ENCODE data around the gene RRAGC. TPM values are rescaled to one million over a fixed set of nuclear protein-coding genes. Genes with fewer than 3 reads are reported as not detected.

Gene RRAGC
- total and polyA plus RNA-seq, 2 donors (not counting 3 experiments of a cell fraction or from before 2014, with no cell fraction given): 24.1 to 40.1 TPM

DNA sequence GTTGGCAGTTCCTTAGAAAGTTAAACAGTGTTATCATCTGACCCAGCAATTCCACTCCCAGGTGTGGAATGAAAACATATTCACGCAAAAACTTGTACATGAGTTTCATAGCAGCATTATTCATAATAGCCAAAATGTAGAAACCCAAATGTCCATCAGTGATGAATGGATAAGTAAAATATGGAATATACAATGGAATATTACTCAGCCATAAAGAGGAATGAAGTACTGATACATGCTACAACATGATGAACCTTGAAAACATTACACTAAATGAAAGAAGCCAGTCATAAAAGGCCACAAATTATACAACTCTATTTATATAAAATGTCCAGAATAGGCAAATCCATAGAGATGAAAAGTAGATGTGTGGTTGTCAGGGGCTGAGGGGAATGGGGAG, 53.5 kb downstream of the RRAGC start:
- no peak overlapping the region for H3K4me3 ChIP-seq (replicated peaks in 1 of 3; ENCODE audit: insufficient read depth in 1 of 3, low read depth in 1 of 3, low read length in 3 of 3)
- no peak overlapping the region for H2AFZ ChIP-seq (ENCODE audit: low read depth, low read length)
- BruUV-seq (replicated peaks): no TSS peak
- DNase-seq (ENCODE audit: low read depth, low spot score) (no peak), FAIRE-seq (no peak)
- no peaks in the 10 kb centered on the region for H3K36me3 ChIP-seq (ENCODE audit: control insufficient read depth in 2 of 2, extremely low read depth in 1 of 2, insufficient read depth in 2 of 2, low read length in 2 of 2)
- peaks cover 16 to 28% of the 10 kb centered on the region in 2 experiments for H3K27me3 ChIP-seq (ENCODE audit: control insufficient read depth in 2 of 2, insufficient read depth in 2 of 2, low read length in 2 of 2)
- no peaks in the 10 kb centered on the region for H3K9me3 ChIP-seq (replicated peaks; ENCODE audit: control insufficient read depth, insufficient read depth, low read length)
- no peaks in the 10 kb centered on the region for H3K9me1 ChIP-seq (replicated peaks; ENCODE audit: control insufficient read depth, extremely low read depth, insufficient read depth, low read length)
- intact Hi-C loops (cut with micrococcal nuclease): no loop called here
- ChIA-PET CTCF (no interaction called here), POLR2A (no interaction called here)
- no peak overlapping the region for H3K9ac ChIP-seq (replicated peaks; ENCODE audit: extremely low read depth, insufficient read depth, low read length)
- no peak overlapping the region for H3K27ac ChIP-seq (ENCODE audit: insufficient read depth, low read depth, low read length)
- dilution Hi-C loops (cut with MboI; ENCODE audit: extremely low pct_ligation_motif_present, low sequenced_read_pairs): no loop called here
- no peaks in the 10 kb centered on the region for H4K20me1 ChIP-seq (replicated peaks; ENCODE audit: control insufficient read depth, extremely low read depth, insufficient read depth, low read length)
- H3K4me1 ChIP-seq (ENCODE audit: control insufficient read depth, extremely low read depth, insufficient read depth, low read length): no peaks in the 10 kb centered on the region
- H3K4me2 ChIP-seq (ENCODE audit: insufficient read depth, low read length): no peak overlapping the region
- TF ChIP-seq MYC (IDR thresholded peaks at IDR 0.05; ENCODE audit: low read depth, low read length) (no peak), POLR2AphosphoS5 (IDR thresholded peaks at IDR 0.05; ENCODE audit: insufficient read depth, low read depth, low read length) (no peak), POLR2A (IDR thresholded peaks at IDR 0.05; ENCODE audit: low read depth, low read length) (no peak), GATA2 (IDR thresholded peaks at IDR 0.05; ENCODE audit: insufficient read depth, insufficient read length, low read depth, low read length) (no peak), FOS (IDR thresholded peaks at IDR 0.05; ENCODE audit: borderline replicate concordance, insufficient read depth, low read length) (no peak), EZH2 (IDR thresholded peaks at IDR 0.05; ENCODE audit: borderline replicate concordance, low read depth, low read length, severe bottlenecking) (no peak), JUN (IDR thresholded peaks at IDR 0.05; ENCODE audit: borderline replicate concordance, insufficient read depth, insufficient read length, low read depth) (no peak)
- TF ChIP-seq, protein P1, sequence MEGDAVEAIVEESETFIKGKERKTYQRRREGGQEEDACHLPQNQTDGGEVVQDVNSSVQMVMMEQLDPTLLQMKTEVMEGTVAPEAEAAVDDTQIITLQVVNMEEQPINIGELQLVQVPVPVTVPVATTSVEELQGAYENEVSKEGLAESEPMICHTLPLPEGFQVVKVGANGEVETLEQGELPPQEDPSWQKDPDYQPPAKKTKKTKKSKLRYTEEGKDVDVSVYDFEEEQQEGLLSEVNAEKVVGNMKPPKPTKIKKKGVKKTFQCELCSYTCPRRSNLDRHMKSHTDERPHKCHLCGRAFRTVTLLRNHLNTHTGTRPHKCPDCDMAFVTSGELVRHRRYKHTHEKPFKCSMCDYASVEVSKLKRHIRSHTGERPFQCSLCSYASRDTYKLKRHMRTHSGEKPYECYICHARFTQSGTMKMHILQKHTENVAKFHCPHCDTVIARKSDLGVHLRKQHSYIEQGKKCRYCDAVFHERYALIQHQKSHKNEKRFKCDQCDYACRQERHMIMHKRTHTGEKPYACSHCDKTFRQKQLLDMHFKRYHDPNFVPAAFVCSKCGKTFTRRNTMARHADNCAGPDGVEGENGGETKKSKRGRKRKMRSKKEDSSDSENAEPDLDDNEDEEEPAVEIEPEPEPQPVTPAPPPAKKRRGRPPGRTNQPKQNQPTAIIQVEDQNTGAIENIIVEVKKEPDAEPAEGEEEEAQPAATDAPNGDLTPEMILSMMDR (IDR thresholded peaks at IDR 0.05; ENCODE audit: extremely low read depth in 1 of 2, insufficient read depth in 1 of 2, low read depth in 1 of 2, low read length in 2 of 2): no peak
- TF ChIP-seq, protein P2, sequence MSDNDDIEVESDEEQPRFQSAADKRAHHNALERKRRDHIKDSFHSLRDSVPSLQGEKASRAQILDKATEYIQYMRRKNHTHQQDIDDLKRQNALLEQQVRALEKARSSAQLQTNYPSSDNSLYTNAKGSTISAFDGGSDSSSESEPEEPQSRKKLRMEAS (IDR thresholded peaks at IDR 0.05; ENCODE audit: insufficient read depth, insufficient read length): no peak
- H3K79me2 ChIP-seq (ENCODE audit: control insufficient read depth, insufficient read depth, low read length): no peaks in the 10 kb centered on the region

Data from endothelial cell of umbilical vein (primary cell).